GM10266 (cell line): ENCODE measurements around the gene CLIP4.

Source experiments
- DNase-seq: peaks from one replicate; pipeline ENCODE4 v3.0.0; 2012; ENCODE audit errors: extremely low spot score
- TF ChIP-seq, protein P1 (sequence below): IDR thresholded peaks from 2 replicates; pipeline ENCODE4 v1.5.1; 2012; ENCODE audit warnings: mild to moderate bottlenecking, low read depth; ENCODE audit not compliant: control insufficient read depth, insufficient read depth; ENCODE audit errors: missing control alignments

Gene CLIP4

DNA sequence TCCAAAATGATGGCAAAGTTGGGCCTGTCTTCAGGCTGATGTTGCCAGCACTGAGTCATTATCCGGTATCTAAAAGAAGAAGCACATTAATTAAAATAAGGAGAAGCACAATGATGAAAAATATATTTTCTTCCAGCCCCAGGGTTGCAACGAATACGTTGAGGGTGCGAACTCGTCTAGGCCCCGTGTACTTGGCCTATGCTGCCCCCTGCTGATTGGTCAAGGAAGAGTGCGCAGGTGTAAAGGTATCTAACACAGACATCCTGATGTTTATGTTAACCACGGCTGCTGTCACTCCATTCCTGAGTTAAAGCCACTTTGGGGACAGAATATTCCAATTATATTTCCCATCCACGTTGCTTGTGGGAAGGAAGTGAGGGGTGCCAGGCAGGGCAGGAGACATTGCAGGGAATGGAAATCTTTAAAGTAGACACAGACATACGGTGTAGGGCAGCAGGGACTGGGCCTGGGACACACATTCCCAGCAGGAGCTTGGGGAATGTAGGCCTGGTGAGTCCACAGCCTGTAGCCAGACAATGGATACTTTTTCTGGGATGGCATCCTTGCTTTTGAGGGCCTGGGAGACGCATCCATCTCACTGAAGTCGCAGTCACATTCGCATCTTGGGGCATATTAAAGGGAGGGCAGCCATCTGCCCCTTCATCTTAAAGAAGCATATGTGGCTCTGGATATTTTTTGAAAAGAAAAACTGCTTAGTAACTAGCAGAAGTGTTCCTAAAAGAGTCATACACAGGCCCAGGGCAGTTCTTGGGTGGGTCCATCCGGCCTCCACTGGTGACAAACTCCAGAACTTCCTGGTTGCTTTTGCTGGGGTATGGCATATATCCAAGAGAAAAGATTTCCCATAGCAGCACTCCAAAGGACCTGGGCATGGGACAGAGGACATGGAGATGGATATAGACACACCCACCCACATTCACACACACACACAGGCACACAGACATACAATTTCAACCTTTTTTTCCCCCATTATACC lies 81.9 kb downstream of the CLIP4 start:
- TF ChIP-seq, protein P1, sequence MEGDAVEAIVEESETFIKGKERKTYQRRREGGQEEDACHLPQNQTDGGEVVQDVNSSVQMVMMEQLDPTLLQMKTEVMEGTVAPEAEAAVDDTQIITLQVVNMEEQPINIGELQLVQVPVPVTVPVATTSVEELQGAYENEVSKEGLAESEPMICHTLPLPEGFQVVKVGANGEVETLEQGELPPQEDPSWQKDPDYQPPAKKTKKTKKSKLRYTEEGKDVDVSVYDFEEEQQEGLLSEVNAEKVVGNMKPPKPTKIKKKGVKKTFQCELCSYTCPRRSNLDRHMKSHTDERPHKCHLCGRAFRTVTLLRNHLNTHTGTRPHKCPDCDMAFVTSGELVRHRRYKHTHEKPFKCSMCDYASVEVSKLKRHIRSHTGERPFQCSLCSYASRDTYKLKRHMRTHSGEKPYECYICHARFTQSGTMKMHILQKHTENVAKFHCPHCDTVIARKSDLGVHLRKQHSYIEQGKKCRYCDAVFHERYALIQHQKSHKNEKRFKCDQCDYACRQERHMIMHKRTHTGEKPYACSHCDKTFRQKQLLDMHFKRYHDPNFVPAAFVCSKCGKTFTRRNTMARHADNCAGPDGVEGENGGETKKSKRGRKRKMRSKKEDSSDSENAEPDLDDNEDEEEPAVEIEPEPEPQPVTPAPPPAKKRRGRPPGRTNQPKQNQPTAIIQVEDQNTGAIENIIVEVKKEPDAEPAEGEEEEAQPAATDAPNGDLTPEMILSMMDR = peak; percentile 81
- DNase-seq = peak; percentile 71

DNA sequence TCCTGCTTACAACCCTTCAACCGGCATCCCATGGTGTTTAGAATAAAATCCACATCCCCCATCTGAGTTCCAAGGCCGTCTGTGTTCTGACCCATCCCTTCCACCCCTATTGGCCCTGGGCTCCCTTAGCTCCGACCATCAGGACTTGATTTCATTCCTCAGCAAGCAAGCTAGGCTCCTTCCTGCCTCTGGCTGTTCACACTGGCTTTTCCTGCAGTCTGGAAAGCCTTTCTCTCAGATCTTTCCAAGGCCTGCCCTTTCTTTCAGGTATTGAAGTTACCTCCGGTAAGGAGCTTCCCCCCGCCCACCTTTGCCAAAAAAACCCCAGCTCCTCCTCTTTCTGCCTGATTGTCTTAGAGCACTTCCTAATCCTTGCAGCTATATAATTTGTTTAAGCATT lies 86.8 kb downstream of the CLIP4 start:
- no peak for DNase-seq
- TF ChIP-seq, protein P1 = no peak

DNA sequence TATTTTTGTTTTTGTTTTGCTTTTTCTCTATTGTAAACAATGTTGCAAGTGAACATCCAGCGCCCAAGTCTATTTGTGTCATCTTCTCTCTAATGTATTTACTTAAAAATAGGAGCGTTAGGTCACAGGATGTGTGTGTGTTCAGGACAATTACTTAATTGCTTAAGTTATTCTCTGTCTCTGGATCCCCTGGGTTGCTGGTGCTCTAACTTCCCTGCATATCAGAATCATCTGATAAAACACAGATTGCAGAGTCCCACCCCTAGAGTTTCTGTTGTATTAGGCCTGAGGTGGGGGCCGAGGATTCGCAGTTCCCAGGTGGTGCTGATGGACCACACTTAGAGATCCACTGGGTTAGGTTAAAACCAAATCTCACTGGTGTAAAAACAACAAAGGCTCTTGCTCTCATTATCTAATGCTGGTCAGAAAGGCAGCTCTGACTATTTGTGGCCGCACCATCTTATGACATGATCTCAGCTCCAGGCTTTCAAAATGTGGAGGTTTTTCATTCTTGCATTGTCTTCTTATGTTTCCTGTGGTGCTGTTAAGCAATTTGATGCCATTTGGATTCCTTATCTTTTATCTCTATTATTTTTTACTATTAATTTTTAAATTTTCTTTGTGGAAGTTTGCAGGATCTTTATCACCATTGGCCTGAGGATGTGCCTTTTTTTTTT lies 87.7 kb downstream of the CLIP4 start:
- DNase-seq = no peak

DNA sequence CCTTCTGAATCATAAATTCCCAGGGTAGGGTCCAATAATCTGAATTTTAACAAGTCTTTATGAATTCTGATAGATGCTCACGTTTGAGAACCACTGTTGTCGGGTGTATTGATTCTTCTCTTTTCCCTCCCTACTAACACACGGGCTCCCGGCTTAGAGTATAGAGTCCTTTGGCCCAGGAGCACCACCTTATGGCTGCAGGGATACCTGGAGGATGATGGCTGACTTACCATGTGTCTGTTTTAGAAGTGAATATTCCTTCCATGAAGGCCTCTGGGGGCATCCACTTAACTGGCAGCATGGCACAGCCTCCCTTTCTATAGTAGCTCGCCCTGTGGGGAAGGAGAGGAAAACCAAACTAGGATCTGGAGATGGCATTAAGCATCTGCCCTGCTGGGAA lies 91.7 kb downstream of the CLIP4 start:
- TF ChIP-seq, protein P1 = no peak
- no peak for DNase-seq

More for the DNA sequence above, 87.7 kb downstream of the CLIP4 start:
- TF ChIP-seq, protein P1 = no peak

DNA sequence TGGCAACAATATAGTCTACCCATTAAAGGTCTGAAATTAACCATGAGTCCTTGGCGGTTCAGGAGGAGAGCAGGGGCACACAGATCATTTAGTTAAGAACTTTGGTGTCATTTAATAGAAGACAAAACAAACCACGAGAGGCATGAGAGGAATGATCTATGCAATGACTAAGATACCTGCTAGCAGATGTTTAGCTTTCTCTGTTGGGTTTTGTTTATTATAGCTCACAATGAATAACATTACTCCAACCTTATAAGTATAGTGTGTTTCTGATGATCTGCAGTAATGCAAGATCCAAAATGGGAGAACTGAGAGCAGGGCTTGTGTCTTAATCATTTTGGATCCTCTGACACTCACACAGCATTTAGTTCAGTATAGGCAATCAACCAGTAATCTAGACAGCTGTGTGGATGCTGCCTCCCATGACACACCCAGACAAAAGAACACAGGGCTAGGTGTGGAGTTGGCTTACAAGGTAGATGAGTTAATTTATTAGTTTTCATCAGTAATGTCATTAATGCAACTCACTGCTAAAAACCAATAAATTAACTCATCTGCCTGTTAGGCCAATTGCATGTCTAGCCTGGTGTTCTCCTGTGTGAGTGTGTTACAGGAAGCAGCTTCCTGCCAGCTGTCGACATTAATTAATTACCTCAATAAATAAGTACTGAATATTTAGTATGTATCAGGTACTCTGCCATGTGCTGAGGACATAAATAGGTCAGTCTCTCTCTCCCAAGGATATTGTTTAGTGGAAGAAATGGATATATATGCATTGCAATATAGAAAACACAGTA lies 92.3 kb downstream of the CLIP4 start:
- TF ChIP-seq, protein P1 = no peak
- no peak for DNase-seq

DNA sequence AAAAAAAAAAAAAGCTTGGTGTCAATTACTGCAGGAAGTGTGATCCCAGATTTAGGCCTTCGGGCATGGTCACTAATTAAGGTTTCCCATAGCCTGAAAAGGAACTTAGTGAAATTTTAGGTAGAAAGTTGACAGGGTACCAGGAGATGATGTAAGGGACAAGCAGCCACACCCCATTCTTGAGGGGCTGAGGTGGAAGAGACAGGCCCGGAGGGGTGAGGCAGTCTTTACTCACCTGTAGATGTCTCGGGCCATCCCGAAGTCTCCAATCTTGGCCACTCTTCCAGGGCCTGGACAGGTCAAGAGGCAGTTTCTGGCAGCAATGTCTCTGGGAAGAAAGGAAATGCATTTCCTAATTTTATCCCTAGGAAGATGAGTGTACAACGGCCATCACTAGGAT lies 94.3 kb downstream of the CLIP4 start:
- TF ChIP-seq, protein P1 = no peak
- DNase-seq = no peak
